ENCODE data around the gene HOXB7. TPM values are rescaled to one million over a fixed set of nuclear protein-coding genes. Genes with fewer than 3 reads are reported as not detected.

Gene HOXB7
- total RNA-seq, 1 experiment from 2014 or later = not detected

GRCh38 chr17:48597528-48597777, 13.4 kb downstream of the HOXB7 start:
- no peak overlapping the region for H3K27ac Mint-ChIP-seq
- DNase-seq (ENCODE audit: low spot score) (no peak), ATAC-seq (no peak)
- peaks cover 49% of the 10 kb centered on the region for H3K4me1 Mint-ChIP-seq
- ChIA-PET POLR2A (no interaction called here), CTCF (interaction anchor here (1.5 to 1.6 kb wide), 2 partner anchors 16 to 39 kb away, joined by 3 to 5 read pairs; no protein-coding TSS in a partner anchor)
- no peak for TF ChIP-seq ERG (CRISPR knock-in tag; IDR thresholded peaks at IDR 0.05)
- no peak for TF ChIP-seq RELA (CRISPR knock-in tag; IDR thresholded peaks at IDR 0.05; ENCODE audit: borderline replicate concordance)
- no peak for TF ChIP-seq GTF2I (CRISPR knock-in tag; conservative IDR thresholded peaks at IDR 0.05)
- no peak for TF ChIP-seq E2F1 (CRISPR knock-in tag; IDR thresholded peaks at IDR 0.05)
- no peak for TF ChIP-seq E2F4 (CRISPR knock-in tag; IDR thresholded peaks at IDR 0.05; ENCODE audit: borderline replicate concordance, low read depth)
- no peak for TF ChIP-seq ZNF138 (CRISPR knock-in tag; conservative IDR thresholded peaks at IDR 0.05)
- TF ChIP-seq MLX (CRISPR knock-in tag; IDR thresholded peaks at IDR 0.05) = no peak
- no peak for TF ChIP-seq USF2 (CRISPR knock-in tag; IDR thresholded peaks at IDR 0.05)
- no peak for TF ChIP-seq SOX15 (CRISPR knock-in tag; IDR thresholded peaks at IDR 0.05)
- TF ChIP-seq SP1 (CRISPR knock-in tag; conservative IDR thresholded peaks at IDR 0.05) = no peak
- no peak for TF ChIP-seq KAT7 (CRISPR knock-in tag; IDR thresholded peaks at IDR 0.05; ENCODE audit: borderline replicate concordance)
- no peak for TF ChIP-seq ZNF425 (CRISPR knock-in tag; conservative IDR thresholded peaks at IDR 0.05)
- TF ChIP-seq E2F5 (CRISPR knock-in tag; IDR thresholded peaks at IDR 0.05) = no peak
- H3K9me3 Mint-ChIP-seq = no peaks in the 10 kb centered on the region
- H3K27me3 Mint-ChIP-seq (ENCODE audit: low read depth) = peaks cover 100% of the 10 kb centered on the region; the same call in 1 of the 2 replicates
- peaks cover 2% of the 10 kb centered on the region; the same call in 1 of the 2 replicates for H3K36me3 Mint-ChIP-seq
- H3K4me3 Mint-ChIP-seq = peak overlapping the region; percentile 38

GRCh38 chr17:48596735-48597527, 13.9 kb downstream of the HOXB7 start:
- Mint-ChIP-seq H3K4me1 (peaks cover 48% of the 10 kb centered on the region), H3K9me3 (no peaks in the 10 kb centered on the region), H3K36me3 (peaks cover 2% of the 10 kb centered on the region; the same call in 1 of the 2 replicates), H3K27me3 (ENCODE audit: low read depth) (peaks cover 100% of the 10 kb centered on the region; the same call in 1 of the 2 replicates), H3K27ac (no peak overlapping the region), H3K4me3 (peak overlapping the region; percentile 59)
- POLR2A ChIA-PET = interaction anchor here (0.6 kb wide), 1 partner anchor 459 kb away, joined by 3 read pairs; no protein-coding TSS in a partner anchor
- DNase-seq (ENCODE audit: low spot score) (no peak), ATAC-seq (no peak; the same call in 1 of the 2 replicates)
- CTCF ChIA-PET = interaction anchor here (0.9 to 1.6 kb wide), 3 partner anchors 13 to 40 kb away, joined by 3 to 4 read pairs (median 3); no protein-coding TSS in a partner anchor
- TF ChIP-seq NR1H2 (CRISPR knock-in tag; IDR thresholded peaks at IDR 0.05) = no peak
- TF ChIP-seq PREB (CRISPR knock-in tag; IDR thresholded peaks at IDR 0.05; ENCODE audit: borderline replicate concordance) = no peak
